K562 (cell line): ENCODE data around the gene POLR2B. TPM values are rescaled to one million over a fixed set of nuclear protein-coding genes. Genes with fewer than 3 reads are reported as not detected.
"Not testable (repeated sequence)": the region's sequence is repeated elsewhere in the genome, so short reads cannot be mapped to it uniquely, and the experiment has no call there.

Experiments used
- ATAC-seq: fragments of 200-7000 bp; cut with Tn5 transposase; 3 replicates; pipeline ENCODE4 v1.9.1; 2020; ENCODE audit warnings: moderate library complexity
- BruUV-seq: library from RNA; stranded (reverse); fragments of 400-500 nt; replicated peaks from 2 replicates; lab custom pipeline; 2021; lab: Mats Ljungman, UMichigan
- CTCF ChIA-PET: fragments of 300-600 bp; formaldehyde crosslinking; extraction: SDS; loops from one replicate; lab custom pipeline; 2021; ENCODE audit warnings: low intra/inter-chr PET ratio; lab: Yijun Ruan, JAX
- POLR2A ChIA-PET: fragments of 300-600, 350-650 bp; sonication (Branson Sonifier 250); formaldehyde crosslinking; extraction: SDS; loops from one replicate; lab custom pipeline; 2021; ENCODE audit warnings: antibody characterized with exemption, inconsistent platforms; lab: Yijun Ruan, JAX
- DNase-seq, 4 experiments: peaks; one replicate each; pipeline versions ENCODE4 v3.0.0 to v3.0.0-alpha.2; 2011 to 2018; ENCODE audit warnings: low spot score in 3 of 4, mixed read lengths in 3 of 4; ENCODE audit errors: extremely low read depth in 1 of 4
- FAIRE-seq: peaks from 2 replicates; lab custom pipeline; 2011; peaks lifted over from hg19 to GRCh38; lab: Jason Lieb, UNC
- H2AFZ ChIP-seq: 2 replicates; pipeline ENCODE4 v1.6.0; 2011; ENCODE audit warnings: low read depth, low read length, control low read depth, inconsistent platforms
- H3K27ac ChIP-seq: fragments of 200-600 bp; 3 replicates; pipeline ENCODE4 v1.8.0; 2011; ENCODE audit warnings: low read depth, mild to moderate bottlenecking, control low read depth, inconsistent platforms, low read length, moderate library complexity, mixed read lengths; ENCODE audit errors: extremely low read depth
- H3K27me3 ChIP-seq, 2 experiments: fragments of 300-600 bp in 1 of 2; 2 replicates in 1 of 2; 3 replicates in 1 of 2; pipeline versions ENCODE4 v1.6.0 to v1.8.0; 2011; ENCODE audit warnings: inconsistent platforms in 2 of 2, low read length in 2 of 2, mild to moderate bottlenecking in 1 of 2, mixed read lengths in 1 of 2, moderate library complexity in 1 of 2; ENCODE audit not compliant: control insufficient read depth in 2 of 2, insufficient read depth in 2 of 2
- H3K36me3 ChIP-seq: fragments of 300-600 bp; 3 replicates; pipeline ENCODE4 v1.8.0; 2011; ENCODE audit warnings: mild to moderate bottlenecking, low read length, inconsistent platforms; ENCODE audit not compliant: control insufficient read depth, insufficient read depth
- H3K4me1 ChIP-seq, 2 experiments: fragments of 200-600 bp in 1 of 2; replicated peaks in 1 of 2; 2 replicates in 1 of 2; 3 replicates in 1 of 2; pipeline versions ENCODE4 v1.5.1 to v1.8.0; 2011; ENCODE audit warnings: inconsistent platforms in 2 of 2, low read length in 2 of 2, mild to moderate bottlenecking in 1 of 2, mixed read lengths in 1 of 2, moderate library complexity in 1 of 2; ENCODE audit not compliant: control insufficient read depth in 2 of 2, insufficient read depth in 2 of 2
- H3K4me2 ChIP-seq: 2 replicates; pipeline ENCODE4 v1.6.1; 2011; ENCODE audit warnings: low read length, control low read depth, inconsistent platforms, mixed read lengths; ENCODE audit not compliant: insufficient read depth
- H3K4me3 ChIP-seq: fragments of 200-600 bp; sonication (generic), shearing (Covaris generic); 2 replicates; pipeline ENCODE4 v1.5.1; 2016; ENCODE audit warnings: control low read depth, inconsistent platforms
- H3K79me2 ChIP-seq: fragments of 200-600 bp; 3 replicates; pipeline ENCODE4 v1.8.0; 2011; ENCODE audit warnings: low read length, inconsistent platforms; ENCODE audit not compliant: control insufficient read depth, insufficient read depth
- H3K9ac ChIP-seq, 2 experiments: 2 replicates each; pipeline versions ENCODE4 v1.6.0 to v1.6.1; 2011; ENCODE audit warnings: low read depth in 2 of 2, low read length in 2 of 2, control low read depth in 1 of 2, inconsistent platforms in 1 of 2, mild to moderate bottlenecking in 1 of 2, mixed read lengths in 1 of 2; ENCODE audit not compliant: insufficient read depth in 1 of 2
- H3K9me1 ChIP-seq: one replicate; pipeline ENCODE4 v1.6.0; 2011; ENCODE audit warnings: inconsistent platforms, mild to moderate bottlenecking, low read length, moderate library complexity; ENCODE audit not compliant: control insufficient read depth, insufficient read depth
- H3K9me3 ChIP-seq: replicated peaks from 2 replicates; pipeline ENCODE4 v1.5.1; 2011; ENCODE audit warnings: low read depth, low read length, inconsistent platforms; ENCODE audit not compliant: control insufficient read depth, insufficient read depth
- H4K20me1 ChIP-seq: replicated peaks from 2 replicates; pipeline ENCODE4 v1.6.1; 2011; ENCODE audit warnings: low read length, inconsistent platforms, mixed read lengths; ENCODE audit not compliant: control insufficient read depth, insufficient read depth
- CBX5 ChIP-seq: IDR thresholded peaks from 2 replicates; pipeline ENCODE4 v1.6.1; 2014; ENCODE audit warnings: low read depth, borderline replicate concordance
- FOSL1 ChIP-seq: fragments of 200-800 bp; sonication (Bioruptor generic); conservative IDR thresholded peaks from 2 replicates; pipeline ENCODE4 v1.6.1; 2016; ENCODE audit warnings: missing genetic modification characterization, missing compliant biosample characterization
- KLF16 ChIP-seq: IDR thresholded peaks from 2 replicates; pipeline ENCODE4 v1.6.1; 2016; ENCODE audit warnings: antibody characterized with exemption
- NR1H2 ChIP-seq: sonication (generic); formaldehyde crosslinking; IDR thresholded peaks from 2 replicates; pipeline ENCODE4 v1.4.0; 2020; ENCODE audit warnings: mild to moderate bottlenecking, missing genetic modification reagents
- SPI1 ChIP-seq: IDR thresholded peaks from 2 replicates; pipeline ENCODE4 v1.6.1; 2011; ENCODE audit warnings: low read depth, low read length, control low read depth, borderline replicate concordance
- TEAD2 ChIP-seq: fragments of 450-650 bp; IDR thresholded peaks from 2 replicates; pipeline ENCODE4 v1.6.1; 2016; ENCODE audit warnings: missing genetic modification characterization, control low read depth, missing compliant biosample characterization
- ZNF121 ChIP-seq: sonication (generic); formaldehyde crosslinking; conservative IDR thresholded peaks from 2 replicates; pipeline ENCODE4 v1.8.0; 2022; ENCODE audit warnings: missing genetic modification reagents
- ZNF239 ChIP-seq: fragments of 250-450 bp; sonication (Bioruptor Pico); IDR thresholded peaks from 2 replicates; pipeline ENCODE4 v1.4.0; 2020; ENCODE audit warnings: mild to moderate bottlenecking
- ZNF282 ChIP-seq: sonication (generic); formaldehyde crosslinking; IDR thresholded peaks from 2 replicates; pipeline ENCODE4 v1.8.1; 2023; ENCODE audit warnings: missing genetic modification reagents
- ZNF592 ChIP-seq: fragments of 450-650 bp; IDR thresholded peaks from 2 replicates; pipeline ENCODE4 v1.6.1; 2017; ENCODE audit warnings: antibody characterized with exemption, mild to moderate bottlenecking
- WGBS: fragments of 100-300 bp; shearing (Covaris generic); methylation state at CpG from one replicate; pipeline ENCODE4 v1.1.6; 2016; ENCODE audit warnings: low coverage, mixed read lengths; ENCODE audit not compliant: insufficient coverage; ENCODE audit errors: missing lambda C conversion rate; 5-methylcytosine and 5-hydroxymethylcytosine counted together
- in situ Hi-C: fragments of 300-500 bp; cut with MboI; formaldehyde crosslinking; loops from 4 replicates; pipeline ENCODE4 v1.15.0; 2018; ENCODE audit warnings: inconsistent platforms, mixed read lengths
- intact Hi-C: fragments of 100-400 bp; cut with micrococcal nuclease; formaldehyde crosslinking; loops from 2 replicates; pipeline ENCODE4 v1.14.2; 2022
- polyA plus RNA-seq, 8 experiments: library from polyadenylated mRNA; depleted of rRNA in 4 of 8; stranded (reverse) in 5 of 8; unstranded in 3 of 8; fragments of >200 nt; fragmentation: Nextera tagmentation in 2 of 8; fragmentation: Illumina TruSeq in 1 of 8; extraction: Ambion mirVana in 2 of 8; extraction: Trizol in 1 of 8; gene quantifications; 2 replicates each; pipeline versions ENCODE4 v1.2.1 to v1.2.3, GENCODE V29; 2011 to 2014; ENCODE audit warnings: inconsistent platforms in 1 of 8, missing spikeins in 1 of 8
- total RNA-seq, 7 experiments: library from RNA; depleted of rRNA in 6 of 7; stranded (reverse); fragments of >200 nt in 6 of 7; fragmentation: Illumina TruSeq in 2 of 7; extraction: Trizol in 2 of 7; gene quantifications; 2 replicates each; pipeline versions ENCODE4 v1.2.1 to v1.2.3, GENCODE V29; 2011 to 2021; ENCODE audit warnings: low replicate concordance in 1 of 7

The POLR2B gene
- total and polyA plus RNA-seq, 9 of the 15 experiments (the other 6 are each of a cell fraction or from before 2014, with no cell fraction given): 60.9 to 208 (median 142) TPM

- no peak for TF ChIP-seq KLF16
- TF ChIP-seq TEAD2: no peak
- no peak for TF ChIP-seq ZNF282 (CRISPR knock-in tag)
- 0 out of 2 replicates have a peak, but pooled peaks have one; percentile 6 for TF ChIP-seq ZNF121 (CRISPR knock-in tag)
- peak; percentile 39; the same call in 1 of the 2 replicates for TF ChIP-seq FOSL1
- no peak for TF ChIP-seq SPI1
- no peak for TF ChIP-seq CBX5
- TF ChIP-seq ZNF592: no peak
- no peak for TF ChIP-seq ZNF239
- no peak for TF ChIP-seq NR1H2 (CRISPR knock-in tag)
- DNase-seq: peak in 1 of 4 experiments; percentile 11
- ATAC-seq: peak; percentile 35
- Histone ChIP-seq H3K27ac (no peak overlapping the region), H3K4me2 (no peak overlapping the region), H4K20me1 (no peaks in the 10 kb centered on the region), H3K4me1 (no peaks in the 10 kb centered on the region), H3K9me1 (no peaks in the 10 kb centered on the region), H3K36me3 (peaks cover 15% of the 10 kb centered on the region; the same call in 1 of the 3 replicates), H3K27me3 (no peaks in the 10 kb centered on the region; a peak in 1 of 5 replicates), H3K4me3 (no peak overlapping the region), H3K9me3 (no peaks in the 10 kb centered on the region), H3K9ac (no peak overlapping the region), H2AFZ (no peak overlapping the region), H3K79me2 (no peaks in the 10 kb centered on the region)
- CTCF ChIA-PET: no interaction called here
- in situ Hi-C loops (no loop called here), intact Hi-C loops (no loop called here)
- WGBS: 79% methylated on average over 6 of the region's 6 CpGs
- FAIRE-seq: no peak
- POLR2A ChIA-PET: interaction anchor here (1.2 to 1.7 kb wide), 2 partner anchors 8 to 14 kb away, joined by 3 to 5 read pairs; no protein-coding TSS in a partner anchor
- no TSS peak for BruUV-seq
Measured at GRCh38 chr4:56937262-56937661, 41.4 kb upstream of the POLR2B start.

DNA sequence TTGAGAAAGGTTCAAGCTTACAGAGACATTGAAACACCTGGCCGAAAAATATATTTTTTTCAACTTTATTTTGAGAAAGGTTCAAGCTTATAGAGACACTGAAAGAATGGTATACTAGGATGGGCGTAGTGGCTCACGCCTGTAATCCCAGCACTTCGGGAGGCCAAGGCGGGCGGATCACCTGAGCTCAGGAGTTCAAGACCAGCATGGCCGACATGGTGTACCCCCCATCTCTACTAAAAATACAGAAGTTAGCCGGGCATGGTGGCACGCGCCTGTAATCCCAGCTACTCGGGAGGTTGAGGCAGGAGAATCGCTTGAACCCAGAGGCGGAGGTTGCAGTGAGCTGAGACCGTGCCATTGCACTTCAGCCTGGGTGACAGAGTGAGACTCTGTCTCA, 38.9 kb upstream of the POLR2B start:
- H3K9ac ChIP-seq, H3K4me2 ChIP-seq, H3K79me2 ChIP-seq, H4K20me1 ChIP-seq, DNase-seq, BruUV-seq, POLR2A ChIA-PET, H3K4me3 ChIP-seq, H3K36me3 ChIP-seq, H3K27me3 ChIP-seq, H3K27ac ChIP-seq, CTCF ChIA-PET, intact Hi-C loops, FAIRE-seq, in situ Hi-C loops, H3K4me1 ChIP-seq, H3K9me1 ChIP-seq, H3K9me3 ChIP-seq, H2AFZ ChIP-seq, ATAC-seq: not testable (repeated sequence)
- WGBS: 93% methylated on average over 8 of the region's 14 CpGs
